8988T (cell line): ENCODE data around the gene SNORC.
"Not testable (repeated sequence)": the region's sequence is repeated elsewhere in the genome, so short reads cannot be mapped to it uniquely, and the experiment has no call there.

Source experiments
- DNase-seq: peaks from one replicate; pipeline ENCODE4 v3.0.0; 2011

The SNORC gene

DNA sequence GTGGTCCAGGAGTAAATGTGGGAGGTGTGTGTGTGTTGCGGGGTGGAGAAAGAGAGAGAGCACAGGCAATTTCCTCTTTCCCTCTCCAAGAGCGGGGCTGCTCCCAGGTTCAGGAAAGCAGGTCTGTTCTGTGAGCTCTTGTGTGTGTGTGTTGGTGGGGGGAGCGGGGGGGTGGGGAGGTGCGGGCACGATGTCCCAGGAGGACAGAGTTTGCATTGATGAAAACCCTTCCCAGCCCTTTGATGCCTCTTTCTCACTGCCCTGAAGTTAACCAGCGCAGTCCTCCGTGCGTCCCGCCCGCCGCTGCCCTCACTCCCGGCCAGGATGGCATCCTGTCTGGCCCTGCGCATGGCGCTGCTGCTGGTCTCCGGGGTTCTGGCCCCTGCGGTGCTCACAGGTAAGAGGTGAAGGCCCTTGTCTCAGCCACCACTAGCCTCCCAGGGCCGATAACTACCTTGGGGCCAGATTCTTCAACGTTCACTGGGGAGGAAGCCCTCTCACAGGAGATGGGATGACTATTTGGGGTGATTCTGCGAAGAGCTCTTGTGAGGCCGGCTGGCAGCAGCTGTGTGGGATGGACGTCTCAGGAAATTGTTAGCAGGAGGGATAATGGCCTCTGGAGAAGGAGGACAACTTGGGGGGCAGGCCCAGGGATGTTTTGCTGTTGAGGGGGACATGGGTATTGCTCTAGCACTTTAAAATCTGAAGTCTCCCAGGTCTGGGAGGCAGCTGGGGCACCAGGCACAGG lies at the start of gene SNORC:
Gene SNORC, plus strand, starts transcription at position 247 of the 748 bp plus-strand sequence. Its CDS starts 78 bp downstream, at position 325.
- no peak for DNase-seq

DNA sequence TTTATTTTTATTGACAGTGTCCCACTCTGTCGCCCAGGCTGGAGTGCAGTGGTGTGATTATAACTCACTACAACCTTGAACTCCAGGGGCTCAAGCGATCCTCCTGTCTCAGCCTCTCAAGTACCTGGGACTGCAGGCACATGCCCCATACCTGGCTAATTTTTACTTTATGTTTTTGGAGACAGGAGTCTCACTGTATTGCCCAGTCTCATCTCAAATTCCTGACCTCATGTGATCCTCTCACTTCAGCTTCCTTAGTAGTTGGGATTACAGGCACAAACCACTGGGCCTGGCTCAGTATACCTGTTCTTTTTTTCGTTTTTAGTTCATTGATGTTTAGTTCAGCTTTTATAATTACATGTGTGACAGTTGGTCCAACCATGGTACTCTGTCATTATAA lies 40.1 kb upstream of the SNORC start:
- DNase-seq, result no peak

DNA sequence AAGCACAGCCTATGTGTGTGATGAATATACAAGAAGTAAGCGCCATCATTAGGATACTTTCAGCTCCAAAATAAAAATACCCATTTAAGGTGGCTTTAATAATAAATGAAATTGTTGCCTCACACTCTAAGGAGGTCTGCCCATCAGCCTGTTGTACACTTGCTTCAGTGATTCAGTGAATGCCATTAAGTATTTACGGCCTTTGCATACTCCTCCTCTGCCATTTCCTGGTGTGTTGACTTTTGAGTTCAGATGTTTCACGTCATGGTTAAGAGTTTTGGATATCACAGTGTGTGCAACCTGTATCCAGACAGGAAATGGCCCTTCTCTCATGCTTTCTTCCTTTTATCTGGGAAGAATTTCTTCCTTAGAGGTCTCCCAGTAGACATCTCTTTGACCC lies 38.6 kb upstream of the SNORC start:
- DNase-seq, result no peak

DNA sequence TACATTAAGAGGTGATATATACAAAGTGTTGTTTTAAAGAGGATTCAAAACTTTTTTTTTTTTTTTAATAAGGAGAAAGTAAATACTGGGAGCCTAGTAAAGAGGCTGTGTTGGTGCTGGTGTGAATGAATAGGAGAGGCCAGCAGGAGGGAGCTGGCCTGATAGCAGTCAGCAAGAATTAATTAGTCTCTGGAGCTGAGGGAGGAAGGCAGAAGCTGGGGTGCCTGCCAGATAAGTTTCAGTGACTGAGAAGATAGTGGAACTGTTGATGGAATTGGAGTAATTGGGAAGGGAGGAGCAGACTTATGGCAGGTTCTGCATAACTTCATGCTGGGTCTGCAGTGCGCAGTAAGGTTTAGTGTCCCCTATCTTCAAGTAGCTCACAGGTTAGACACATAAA lies 36.2 kb upstream of the SNORC start:
- DNase-seq, result no peak

DNA sequence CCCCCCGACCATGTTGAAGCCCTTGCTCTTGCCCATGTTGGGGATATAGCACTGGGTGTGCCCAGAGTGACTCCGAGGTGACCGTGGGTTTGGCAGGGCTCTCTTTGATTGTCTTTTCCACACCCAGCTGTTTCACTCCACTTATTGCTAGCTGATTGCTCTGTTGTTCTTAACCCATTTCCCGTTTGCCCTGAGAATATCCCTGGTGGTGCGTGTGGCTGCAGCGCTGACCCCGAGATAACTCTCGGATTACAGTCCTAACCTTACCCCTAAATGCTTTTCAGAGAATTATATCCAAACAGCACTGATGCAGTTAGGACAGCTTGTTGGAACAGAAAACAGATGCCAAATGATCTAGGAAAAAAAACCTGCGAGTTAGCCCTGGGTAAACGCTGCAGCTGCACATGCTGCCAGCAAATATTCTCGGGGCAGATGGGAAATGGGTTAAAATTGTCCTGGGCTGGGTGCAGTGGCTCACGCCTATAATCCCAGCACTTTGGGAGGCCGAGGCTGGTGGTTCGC lies 34.3 kb upstream of the SNORC start:
- DNase-seq, result no peak

DNA sequence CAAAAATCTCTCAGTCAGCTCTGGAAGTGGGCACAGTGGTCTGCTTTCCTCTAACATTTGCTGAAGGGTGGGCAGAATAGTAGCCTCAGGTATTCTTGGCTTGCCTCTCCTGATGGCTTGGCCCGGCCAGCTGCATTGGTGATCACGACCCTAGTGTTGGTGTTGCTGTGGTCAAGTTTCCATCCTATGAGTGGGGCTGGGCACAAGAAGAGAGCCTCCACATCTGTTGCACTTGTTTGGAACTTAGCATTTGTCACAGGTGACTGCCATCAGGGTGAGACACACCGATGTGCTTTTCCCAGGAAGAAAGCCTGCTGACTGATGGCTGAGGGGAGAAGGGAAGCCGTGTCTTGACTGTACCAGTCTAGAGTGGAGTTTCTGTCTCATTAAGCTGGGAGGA lies 33.1 kb upstream of the SNORC start:
- DNase-seq, result no peak

DNA sequence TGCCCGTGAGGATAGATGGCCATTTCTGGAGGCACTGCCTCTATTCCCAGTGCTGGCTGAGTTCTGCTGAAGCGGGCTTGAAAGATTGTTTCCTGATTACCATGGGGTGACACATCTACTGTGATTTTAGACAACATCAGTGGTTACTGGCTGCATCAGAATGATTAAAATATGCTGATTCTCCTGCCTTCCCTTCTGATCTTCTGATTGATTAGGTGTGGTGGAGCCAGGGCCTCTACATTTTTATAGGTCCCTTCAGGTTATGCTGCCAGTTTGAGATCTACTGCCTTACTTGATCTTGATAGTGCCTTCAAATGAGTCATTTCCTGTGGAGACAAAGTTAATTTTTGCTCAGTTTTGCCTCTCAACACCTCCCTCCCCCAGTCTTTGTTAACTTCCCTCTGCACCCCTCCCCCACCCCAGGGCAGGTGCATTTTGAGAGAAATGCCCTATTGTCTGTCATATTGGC lies 31.6 kb upstream of the SNORC start:
- no peak for DNase-seq

DNA sequence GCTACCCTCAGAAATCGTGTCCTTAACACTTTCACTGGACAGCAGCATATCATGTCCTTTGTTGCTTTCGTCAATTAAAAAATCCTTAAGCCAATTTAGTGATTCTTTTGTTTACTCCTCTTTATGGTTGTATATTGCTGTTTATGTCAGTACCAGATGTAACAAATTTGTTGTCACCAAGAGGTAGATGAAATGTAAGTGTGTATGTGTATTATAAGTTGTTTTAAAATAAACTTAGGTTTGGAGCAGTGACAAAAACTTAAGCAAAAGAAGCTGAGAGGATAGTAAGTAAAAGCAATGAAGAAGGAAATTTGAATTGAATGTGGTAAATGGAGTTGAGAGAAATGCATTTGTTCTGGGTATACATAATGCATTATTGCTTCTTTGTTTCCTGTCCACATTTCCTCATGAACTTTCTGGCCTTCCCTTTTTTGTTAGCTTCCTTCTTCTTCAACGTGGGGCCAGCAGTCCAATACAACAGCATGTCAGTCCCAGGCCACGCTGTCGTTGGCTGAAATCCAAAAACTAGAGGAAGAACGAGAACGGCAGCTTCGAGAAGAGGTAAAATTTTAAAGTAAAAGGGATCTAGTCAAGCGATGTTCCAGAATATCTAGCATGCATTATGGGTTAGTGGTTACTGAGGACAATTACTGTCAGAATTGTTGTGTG lies 30.5 kb upstream of the SNORC start:
- DNase-seq, result no peak

DNA sequence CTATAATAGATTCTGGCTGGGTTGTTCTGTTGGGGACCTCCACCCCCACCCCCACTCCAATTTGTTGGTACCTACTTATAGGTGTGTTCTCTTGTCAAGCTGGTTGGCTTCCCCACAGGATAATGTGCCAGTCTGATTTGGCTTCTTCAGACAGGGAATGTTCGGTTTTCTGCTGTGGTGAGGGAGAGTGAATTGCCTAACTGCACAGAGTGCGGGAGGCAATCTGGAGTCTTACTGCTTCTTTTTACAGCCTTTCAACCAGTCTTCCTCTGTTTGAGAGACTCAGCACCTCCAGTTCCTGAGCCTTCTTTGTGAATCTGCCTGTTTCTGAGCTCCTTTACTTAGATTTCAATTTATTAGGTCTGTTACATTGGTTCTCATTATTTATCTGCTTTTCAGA lies 27.4 kb upstream of the SNORC start:
- DNase-seq, result no peak

DNA sequence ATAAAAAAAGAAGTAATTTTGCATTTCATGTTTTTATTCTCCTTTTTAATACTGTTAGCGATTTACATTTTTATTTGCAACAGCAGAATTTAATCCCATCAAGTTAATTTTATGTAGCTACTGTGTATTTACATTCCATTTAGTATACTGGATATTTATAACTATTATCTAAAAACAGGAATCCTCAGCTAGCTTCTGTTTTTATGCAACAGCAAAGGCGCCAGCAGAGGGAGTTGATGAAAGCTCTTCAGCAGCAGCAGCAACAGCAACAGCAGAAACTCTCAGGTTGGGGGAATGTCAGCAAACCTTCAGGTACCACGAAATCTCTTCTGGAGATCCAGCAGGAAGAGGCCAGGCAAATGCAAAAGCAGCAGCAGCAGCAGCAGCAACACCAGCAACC lies 26.2 kb upstream of the SNORC start:
- no peak for DNase-seq

DNA sequence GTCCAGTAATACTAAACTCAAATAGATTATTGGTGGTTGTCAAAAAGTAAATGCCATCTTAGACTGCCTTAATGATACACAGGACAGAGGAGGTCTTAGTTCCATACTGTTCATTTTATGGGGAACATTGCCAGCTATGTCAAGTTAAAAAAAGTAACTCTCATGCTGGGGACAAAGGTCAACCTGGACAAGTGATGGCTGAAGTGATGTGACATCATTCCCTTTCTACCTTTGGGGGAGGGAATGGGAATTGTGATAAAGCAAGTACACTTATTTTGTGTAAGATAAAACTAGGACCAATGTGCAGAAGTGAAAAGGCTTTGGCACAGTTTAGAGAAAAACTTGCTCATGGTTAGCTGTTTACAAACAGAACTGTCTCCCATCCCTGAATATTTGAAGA lies 24.0 kb upstream of the SNORC start:
- DNase-seq, result no peak

DNA sequence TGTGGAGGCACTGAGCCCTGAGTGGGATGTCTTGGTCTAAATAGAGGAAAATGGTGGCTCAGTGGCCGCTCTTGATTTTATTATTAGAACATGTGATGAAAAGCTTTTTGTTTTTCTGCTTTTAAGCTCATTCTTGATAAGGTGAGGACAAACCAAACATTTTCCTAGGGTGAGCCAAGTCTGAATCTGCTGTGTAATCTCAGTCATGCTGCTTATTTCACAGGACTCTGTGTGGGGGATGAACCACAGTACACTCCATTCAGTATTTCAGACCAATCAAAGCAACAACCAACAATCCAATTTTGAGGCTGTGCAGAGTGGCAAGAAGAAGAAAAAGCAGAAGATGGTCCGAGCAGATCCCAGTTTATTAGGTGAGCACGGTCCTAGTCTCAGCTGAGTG lies 20.0 kb upstream of the SNORC start:
- DNase-seq, result no peak

DNA sequence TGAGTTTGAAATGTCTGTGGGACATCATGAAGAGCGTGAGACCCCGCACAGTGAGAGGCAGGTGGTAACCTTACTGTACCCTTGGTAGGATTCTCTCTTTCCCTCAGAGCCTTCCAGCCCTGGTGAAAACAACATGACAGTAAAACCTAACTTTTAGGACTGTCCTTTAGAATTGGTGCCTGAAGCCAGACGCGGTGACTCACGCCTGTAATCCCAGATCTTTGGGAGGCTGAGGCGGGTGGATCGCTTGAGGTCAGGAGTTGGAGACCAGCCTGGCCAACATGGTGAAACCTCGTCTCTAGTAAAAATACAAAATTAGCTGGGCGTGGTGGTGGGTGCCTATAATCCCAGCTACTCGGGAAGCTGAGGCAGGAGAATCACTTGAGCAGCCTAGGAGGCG lies 18.0 kb upstream of the SNORC start:
- not testable (repeated sequence) for DNase-seq

DNA sequence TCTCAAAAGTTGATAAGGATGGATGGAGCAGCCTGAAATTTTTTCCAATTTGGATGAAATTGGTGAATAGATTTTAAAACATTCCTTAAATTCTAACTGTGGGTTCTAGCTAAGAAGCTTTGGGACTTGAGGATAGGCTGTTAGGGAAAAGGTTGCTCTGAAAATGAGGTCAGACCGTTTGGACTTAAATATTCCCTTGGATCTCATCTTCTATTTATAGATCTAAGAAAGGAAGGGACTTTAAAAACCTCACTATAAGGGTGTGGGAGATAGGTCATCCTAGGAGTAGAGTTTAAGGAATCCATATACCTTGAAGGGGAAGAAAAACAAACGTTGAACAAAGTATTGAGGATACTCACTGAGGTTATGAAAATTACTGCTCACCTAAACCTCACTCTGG lies 17.4 kb upstream of the SNORC start:
- DNase-seq, result no peak

DNA sequence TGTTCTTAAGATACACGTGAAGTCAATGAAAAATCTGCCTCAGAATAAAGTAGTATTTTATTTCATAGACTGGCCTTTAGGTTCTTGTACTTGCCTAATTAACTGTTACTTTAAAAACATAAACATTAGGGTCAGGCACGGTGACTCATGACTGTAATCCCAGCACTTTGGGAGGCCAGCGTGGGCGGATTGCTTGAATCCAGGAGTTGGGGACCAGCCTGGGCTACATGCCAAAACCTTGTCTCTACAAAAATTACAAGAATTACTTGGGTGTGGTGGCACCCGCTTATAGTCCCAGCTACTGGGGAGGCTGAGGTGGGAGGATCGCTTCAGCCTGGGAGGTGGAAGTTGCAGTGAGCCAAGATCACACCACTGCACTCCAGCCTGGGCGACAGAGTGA lies 16.0 kb upstream of the SNORC start:
- no peak for DNase-seq

DNA sequence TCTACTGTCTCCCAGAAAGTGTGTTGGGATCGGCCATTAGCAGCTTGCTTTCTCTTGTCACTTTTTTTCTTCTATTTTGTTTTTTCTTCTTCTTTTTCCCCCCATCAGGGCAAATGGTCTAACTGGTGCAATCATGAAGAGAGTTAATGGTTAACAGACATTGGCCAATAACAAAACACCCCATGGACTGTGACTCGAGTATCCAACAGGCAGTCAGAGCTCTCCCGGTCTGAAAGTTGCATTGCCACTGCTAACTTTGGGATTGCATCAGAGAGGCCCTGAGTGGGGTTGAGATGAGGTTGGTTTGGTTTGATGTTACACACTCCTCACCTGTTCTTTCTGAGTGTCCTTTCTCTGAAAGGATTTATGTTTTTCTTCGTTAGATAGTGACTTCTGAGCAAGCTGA lies 12.9 kb upstream of the SNORC start:
- DNase-seq, result no peak

DNA sequence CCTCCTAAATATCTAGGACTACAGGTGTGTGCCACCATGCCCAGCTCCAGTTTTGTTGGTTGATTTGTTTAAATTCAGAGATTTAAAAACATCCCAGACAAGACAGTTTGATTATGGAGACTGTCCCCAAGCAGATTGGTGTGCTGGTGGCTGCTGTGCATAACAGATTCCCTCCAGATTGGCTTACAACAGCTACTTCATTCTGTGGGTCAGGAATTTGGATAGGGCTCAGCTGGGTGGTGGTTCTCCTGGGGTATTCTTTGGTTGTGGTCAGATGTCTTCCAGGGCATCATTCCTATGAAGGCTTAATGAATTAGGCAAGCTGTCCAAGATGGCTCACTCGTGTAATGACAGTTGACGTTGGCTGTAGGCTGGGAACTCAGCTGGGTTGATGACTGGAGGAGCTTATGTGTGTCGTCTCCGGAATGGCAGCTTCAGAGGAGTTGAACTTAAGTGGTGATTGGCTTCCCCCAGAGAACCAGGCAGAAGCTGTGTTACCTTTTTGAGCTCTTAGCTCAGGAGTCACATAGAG lies 10.6 kb upstream of the SNORC start:
- no peak for DNase-seq

DNA sequence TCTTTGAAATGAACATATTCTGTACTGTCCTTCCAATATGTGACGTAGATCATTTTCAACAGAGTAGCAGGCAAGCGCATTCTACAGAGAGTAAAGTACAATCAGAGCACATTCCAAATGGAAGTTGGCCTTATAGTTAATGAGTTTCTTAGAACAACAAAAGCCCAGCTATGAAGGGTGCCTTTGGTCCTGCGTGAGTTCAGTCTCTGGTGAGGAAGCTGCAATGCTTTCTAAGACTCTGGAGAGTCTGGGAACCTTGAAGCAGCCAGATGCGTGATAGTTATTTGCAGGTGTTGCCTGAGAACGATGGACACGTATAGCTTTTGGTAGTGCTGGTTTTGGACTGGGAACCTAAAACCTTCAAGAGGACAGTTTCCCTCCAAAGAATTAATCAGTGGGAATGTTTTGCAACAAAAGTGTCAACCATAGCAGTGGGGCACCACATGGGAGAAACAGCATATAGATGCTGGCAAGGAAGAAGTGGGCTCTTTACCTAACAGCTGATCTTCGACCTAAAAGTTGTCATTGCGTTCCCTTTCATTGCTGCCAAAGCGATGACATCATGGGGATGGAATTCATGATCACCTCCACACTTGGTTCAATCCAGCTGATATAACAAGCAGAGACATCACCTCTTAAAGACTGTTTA lies 9.3 kb upstream of the SNORC start:
- no peak for DNase-seq

DNA sequence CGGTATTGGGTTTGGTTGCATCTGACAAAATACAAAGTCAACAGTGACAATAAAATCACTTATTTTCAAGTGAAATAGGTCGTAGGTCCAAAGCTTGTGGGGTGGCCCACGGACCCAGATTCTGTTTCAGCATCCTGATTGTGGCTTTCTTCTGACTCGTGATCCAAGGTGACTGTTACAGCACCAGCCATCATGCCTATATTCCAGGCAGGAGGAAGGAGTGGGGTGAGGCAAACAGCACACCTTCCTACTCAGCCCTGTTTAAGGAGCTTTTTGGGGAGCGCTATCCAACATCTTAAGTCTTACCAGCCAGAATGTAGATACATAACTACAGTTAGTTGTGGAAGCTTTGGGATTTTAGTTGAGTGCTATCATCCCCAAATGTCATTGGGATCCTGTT lies 8.7 kb upstream of the SNORC start:
- DNase-seq, result no peak

DNA sequence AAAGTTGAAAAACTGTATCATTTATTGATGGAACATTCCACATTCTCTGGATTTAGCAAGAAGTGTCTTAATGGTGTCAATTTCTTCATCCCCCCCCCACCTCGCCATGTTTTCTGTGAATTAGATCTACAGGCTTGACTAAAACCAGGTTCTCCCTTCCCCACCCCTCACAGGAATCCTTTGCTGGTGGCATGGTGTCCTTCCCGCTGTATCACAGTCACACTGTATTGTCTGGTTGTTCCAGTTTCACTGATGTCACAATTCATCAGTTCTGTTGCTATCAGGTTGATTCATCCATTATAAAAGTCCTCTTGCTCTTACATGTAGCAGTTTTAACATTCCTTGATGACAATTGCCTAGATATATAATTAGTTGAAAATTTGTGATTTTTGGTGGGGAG lies 6.1 kb upstream of the SNORC start:
- DNase-seq, result no peak

DNA sequence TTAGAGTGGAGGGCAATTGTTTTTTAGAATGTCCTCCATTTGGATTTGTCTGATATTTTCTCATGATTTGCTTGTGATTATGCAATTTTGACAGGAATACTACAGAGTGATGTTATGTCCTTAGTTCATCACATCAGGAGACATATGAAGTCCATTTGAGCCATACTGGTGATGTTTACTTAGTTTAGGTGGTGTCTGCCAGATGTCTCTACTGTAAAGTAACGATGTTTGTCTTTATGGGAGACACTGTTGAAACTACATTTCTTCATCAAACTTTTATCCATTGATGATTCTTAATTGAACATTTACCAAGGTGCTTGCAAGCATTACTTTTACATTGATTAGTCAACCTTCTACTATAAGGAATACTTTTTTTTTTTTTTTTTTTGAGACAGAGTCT lies 4.9 kb upstream of the SNORC start:
- DNase-seq, result no peak

DNA sequence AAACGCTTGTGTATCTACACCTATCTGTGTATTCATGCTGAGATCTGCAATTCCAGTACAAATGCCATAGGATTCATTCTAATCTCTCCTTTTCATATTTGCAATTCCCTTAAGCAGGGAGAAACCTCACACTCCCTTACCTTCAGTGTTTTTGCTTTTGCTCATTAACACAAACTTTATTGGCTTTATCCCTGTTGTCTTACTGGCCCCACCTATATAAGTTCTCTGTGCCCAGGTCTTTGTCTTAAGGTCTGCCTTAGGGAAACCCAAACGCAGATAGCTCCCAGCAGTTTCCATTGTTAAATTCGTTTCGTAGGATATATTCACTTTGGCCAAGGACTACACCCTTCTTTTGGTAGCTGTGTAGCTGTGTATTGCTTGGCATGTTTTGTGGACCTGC lies 4.0 kb upstream of the SNORC start:
- no peak for DNase-seq

DNA sequence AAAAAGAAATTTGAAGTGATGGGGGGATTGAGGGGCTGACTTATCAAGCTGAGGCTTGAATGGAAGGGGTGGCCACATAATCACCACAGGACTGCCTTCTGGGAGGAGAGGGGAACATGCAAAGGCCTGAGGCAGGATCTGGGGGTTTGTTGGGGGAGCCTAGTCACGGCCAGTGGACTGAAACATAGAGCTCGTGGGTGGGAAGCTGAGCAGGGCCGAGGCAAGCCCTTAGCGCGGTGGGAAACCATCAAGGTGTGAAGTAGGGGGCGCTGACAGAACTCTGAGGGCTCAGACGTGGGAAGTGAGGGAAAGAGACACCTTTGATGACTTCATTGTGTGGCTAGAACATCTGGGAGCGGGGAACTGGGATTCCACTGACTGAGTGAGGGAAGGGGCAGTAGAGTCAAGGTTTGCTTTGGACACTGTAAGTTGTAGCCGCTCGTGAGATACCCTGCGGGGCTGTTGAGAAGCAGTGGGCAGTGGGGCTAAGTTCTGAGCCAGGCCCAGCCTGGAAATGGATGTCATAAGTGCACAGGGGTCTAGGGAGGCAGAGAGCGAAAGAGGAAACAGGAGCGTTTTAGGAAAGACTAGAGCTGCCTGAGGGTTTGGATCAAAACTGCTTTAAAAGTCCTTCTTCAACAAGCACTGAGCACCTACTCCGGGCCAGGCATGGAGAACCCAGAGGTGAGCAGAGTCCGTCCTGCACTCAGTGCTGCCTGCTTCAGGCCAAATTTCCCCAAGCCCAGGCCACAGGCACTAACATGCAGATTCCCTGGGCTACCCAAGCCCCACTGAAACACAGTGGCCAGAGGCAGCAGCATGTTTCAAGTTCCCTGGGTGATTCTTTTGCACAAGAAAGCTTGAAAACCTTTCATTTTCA lies 686 bp upstream of the SNORC start:
- no peak for DNase-seq
